Loucy (cell line): ENCODE data around the gene TSPAN4.

Source experiments
- H2AFZ ChIP-seq: fragments of 200-600 bp; sonication (generic); 2 replicates; pipeline ENCODE4 v1.6.0; 2016; ENCODE audit warnings: antibody characterized with exemption, mild to moderate bottlenecking, low read length, moderate library complexity
- H3F3A ChIP-seq: fragments of 200-600 bp; 2 replicates; pipeline ENCODE4 v1.6.0; 2016; ENCODE audit warnings: antibody characterized with exemption, low read depth, mild to moderate bottlenecking
- H3K27me3 ChIP-seq: fragments of 200-600 bp; sonication (generic); 2 replicates; pipeline ENCODE4 v1.6.1; 2014; ENCODE audit warnings: low read length, mild to moderate bottlenecking; ENCODE audit not compliant: insufficient read depth, poor library complexity, severe bottlenecking
- H3K36me3 ChIP-seq: fragments of 200-600 bp; sonication (generic); 2 replicates; pipeline ENCODE4 v1.6.1; 2016; ENCODE audit warnings: low read length; ENCODE audit not compliant: insufficient read depth
- H3K4me1 ChIP-seq: fragments of 200-600 bp; sonication (generic); 2 replicates; pipeline ENCODE4 v1.5.1; 2014; ENCODE audit warnings: low read length, mild to moderate bottlenecking; ENCODE audit not compliant: insufficient read depth, poor library complexity, severe bottlenecking
- H3K4me2 ChIP-seq: fragments of 200-600 bp; sonication (generic); 2 replicates; pipeline ENCODE4 v1.6.0; 2014; ENCODE audit warnings: antibody characterized with exemption, low read length, low read depth, mild to moderate bottlenecking; ENCODE audit not compliant: poor library complexity, severe bottlenecking
- H3K4me3 ChIP-seq: fragments of 200-600 bp; sonication (generic); 2 replicates; pipeline ENCODE4 v1.5.1; 2014; ENCODE audit warnings: low read length, mild to moderate bottlenecking, mixed read lengths; ENCODE audit not compliant: poor library complexity, severe bottlenecking
- H3K79me2 ChIP-seq: fragments of 200-600 bp; sonication (generic); 2 replicates; pipeline ENCODE4 v1.6.1; 2014; ENCODE audit warnings: low read length; ENCODE audit not compliant: insufficient read depth
- H3K9ac ChIP-seq: fragments of 200-600 bp; sonication (generic); 2 replicates; pipeline ENCODE4 v1.6.0; 2014; ENCODE audit warnings: mild to moderate bottlenecking, low read depth, low read length, moderate library complexity; ENCODE audit not compliant: poor library complexity, severe bottlenecking
- H3K9me2 ChIP-seq: fragments of 200-600 bp; sonication (generic); replicated peaks from 2 replicates; pipeline ENCODE4 v1.6.1; 2016; ENCODE audit warnings: low read depth, low read length, mixed read lengths
- H3K9me3 ChIP-seq: fragments of 200-600 bp; sonication (generic); 2 replicates; pipeline ENCODE4 v1.6.1; 2014; ENCODE audit warnings: mild to moderate bottlenecking, antibody characterized with exemption, low read length, low read depth; ENCODE audit not compliant: insufficient read depth
- H4K20me1 ChIP-seq: fragments of 200-600 bp; sonication (generic); 2 replicates; pipeline ENCODE4 v1.6.0; 2014; ENCODE audit warnings: antibody characterized with exemption, low read length, mild to moderate bottlenecking; ENCODE audit not compliant: insufficient read depth, poor library complexity, severe bottlenecking
- CTCF ChIP-seq: fragments of 200-600 bp; sonication (generic); conservative IDR thresholded peaks from 2 replicates; pipeline ENCODE4 v1.5.1; 2014; ENCODE audit warnings: mild to moderate bottlenecking, antibody characterized with exemption, low read length
- EZH2phosphoT487 ChIP-seq: fragments of 200-600 bp; IDR thresholded peaks from 2 replicates; pipeline ENCODE4 v1.6.1; 2018; ENCODE audit warnings: antibody characterized with exemption, mild to moderate bottlenecking, moderate library complexity, borderline replicate concordance

TSPAN4 gene

GRCh38 chr11:899724-900123 is 57.1 kb downstream of the TSPAN4 start:
- H3K4me1 ChIP-seq = no peaks in the 10 kb centered on the region
- H3K79me2 ChIP-seq = no peaks in the 10 kb centered on the region
- no peaks in the 10 kb centered on the region for H3F3A ChIP-seq
- no peaks in the 10 kb centered on the region for H4K20me1 ChIP-seq
- H3K27me3 ChIP-seq = no peaks in the 10 kb centered on the region
- no peaks in the 10 kb centered on the region for H3K9me2 ChIP-seq
- no peak overlapping the region for H3K9ac ChIP-seq
- H3K9me3 ChIP-seq = no peaks in the 10 kb centered on the region
- H2AFZ ChIP-seq = no peak overlapping the region
- peaks cover 44% of the 10 kb centered on the region; the same call in 1 of the 2 replicates for H3K36me3 ChIP-seq
- TF ChIP-seq CTCF = no peak
- no peak for TF ChIP-seq EZH2phosphoT487
- no peak overlapping the region for H3K4me3 ChIP-seq
- no peak overlapping the region for H3K4me2 ChIP-seq

GRCh38 chr11:900545-900944 is 57.9 kb downstream of the TSPAN4 start:
- no peaks in the 10 kb centered on the region for H3K9me3 ChIP-seq
- no peaks in the 10 kb centered on the region for H3K9me2 ChIP-seq
- H3K27me3 ChIP-seq = no peaks in the 10 kb centered on the region
- no peak overlapping the region for H2AFZ ChIP-seq
- H3F3A ChIP-seq = no peaks in the 10 kb centered on the region
- no peak overlapping the region for H3K4me2 ChIP-seq
- H3K4me3 ChIP-seq = no peak overlapping the region
- no peak overlapping the region for H3K9ac ChIP-seq
- no peak for TF ChIP-seq EZH2phosphoT487
- H3K79me2 ChIP-seq = no peaks in the 10 kb centered on the region
- no peaks in the 10 kb centered on the region for H4K20me1 ChIP-seq
- peaks cover 44% of the 10 kb centered on the region; the same call in 1 of the 2 replicates for H3K36me3 ChIP-seq
- no peaks in the 10 kb centered on the region for H3K4me1 ChIP-seq

GRCh38 chr11:901452-902061 is 58.9 kb downstream of the TSPAN4 start:
- no peaks in the 10 kb centered on the region for H3K79me2 ChIP-seq
- TF ChIP-seq CTCF (no peak), EZH2phosphoT487 (no peak)
- no peaks in the 10 kb centered on the region for H3K27me3 ChIP-seq
- H3F3A ChIP-seq = no peaks in the 10 kb centered on the region
- no peaks in the 10 kb centered on the region for H3K9me3 ChIP-seq
- H3K9ac ChIP-seq = no peak overlapping the region
- H3K36me3 ChIP-seq = peaks cover 44% of the 10 kb centered on the region; the same call in 1 of the 2 replicates
- H3K9me2 ChIP-seq = no peaks in the 10 kb centered on the region
- H4K20me1 ChIP-seq = no peaks in the 10 kb centered on the region
- H2AFZ ChIP-seq = no peak overlapping the region
- H3K4me1 ChIP-seq = no peaks in the 10 kb centered on the region
- no peak overlapping the region for H3K4me2 ChIP-seq
- no peak overlapping the region for H3K4me3 ChIP-seq

- Histone ChIP-seq H3K4me3 (no peak overlapping the region), H2AFZ (no peak overlapping the region), H3K4me2 (no peak overlapping the region), H3K9me2 (no peaks in the 10 kb centered on the region), H3K4me1 (peaks cover 4% of the 10 kb centered on the region), H3K27me3 (no peaks in the 10 kb centered on the region), H3F3A (no peaks in the 10 kb centered on the region), H3K79me2 (peaks cover 18% of the 10 kb centered on the region), H3K9me3 (no peaks in the 10 kb centered on the region), H3K9ac (no peak overlapping the region), H3K36me3 (peaks cover 37% of the 10 kb centered on the region; the same call in 1 of the 2 replicates), H4K20me1 (no peaks in the 10 kb centered on the region)
- TF ChIP-seq CTCF (no peak), EZH2phosphoT487 (no peak)
These were observed 61.7 kb downstream of the TSPAN4 start for GRCh38 chr11:904380-904779.
